ENCODE results near the gene TAS2R1. TPM values are rescaled to one million over a fixed set of nuclear protein-coding genes. Genes with fewer than 3 reads are reported as not detected.

The TAS2R1 gene
- total and polyA plus RNA-seq, 10 donors = 0.17 TPM; not detected in 9

- peaks cover 0 to 7% (median 0%) of the 10 kb centered on the region in 8 donors for H3K9me3 ChIP-seq
- no peak for DNase-seq
- H3K27ac ChIP-seq = no peak overlapping the region
- H3K4me3 ChIP-seq = no peak overlapping the region
- TF ChIP-seq POLR2A (IDR thresholded peaks at IDR 0.05) (no peak), POLR2AphosphoS5 (IDR thresholded peaks at IDR 0.05) (no peak), CTCF (IDR thresholded peaks at IDR 0.05 in 8 of 11, conservative IDR thresholded peaks at IDR 0.05 in 3 of 11) (no peak)
- no peaks in the 10 kb centered on the region for H3K27me3 ChIP-seq (replicated peaks in 1 of 7)
- 60 to 76% (median 69%) methylated on average over 6 of the region's 6 CpGs for WGBS, 5 donors
- intact Hi-C loops (cut with DNase I; ENCODE audit: low total_unique reads) = no loop called here
- no peaks in the 10 kb centered on the region for H3K4me1 ChIP-seq
- no peaks in the 10 kb centered on the region for H3K36me3 ChIP-seq
Observed at GRCh38 chr5:9661316-9662015, 31.3 kb upstream of the TAS2R1 start.

- H3K4me3 ChIP-seq = no peak overlapping the region
- 63 to 81% (median 69%) methylated on average over 2 of the region's 2 CpGs for WGBS, 5 donors
- TF ChIP-seq POLR2A (IDR thresholded peaks at IDR 0.05) (no peak), POLR2AphosphoS5 (IDR thresholded peaks at IDR 0.05) (no peak), CTCF (IDR thresholded peaks at IDR 0.05 in 8 of 11, conservative IDR thresholded peaks at IDR 0.05 in 3 of 11) (no peak)
- intact Hi-C loops (cut with DNase I; ENCODE audit: low total_unique reads) = no loop called here
- DNase-seq = no peak
- no peak overlapping the region for H3K27ac ChIP-seq
- H3K9me3 ChIP-seq = peaks cover 0 to 7% (median 0%) of the 10 kb centered on the region in 8 donors
- no peaks in the 10 kb centered on the region for H3K36me3 ChIP-seq
- H3K27me3 ChIP-seq (replicated peaks in 1 of 7) = no peaks in the 10 kb centered on the region
- H3K4me1 ChIP-seq = no peaks in the 10 kb centered on the region
Observed at GRCh38 chr5:9658706-9659105, 28.6 kb upstream of the TAS2R1 start.

- H3K4me3 ChIP-seq = no peak overlapping the region
- TF ChIP-seq POLR2AphosphoS5 (IDR thresholded peaks at IDR 0.05) (no peak), CTCF (IDR thresholded peaks at IDR 0.05 in 8 of 11, conservative IDR thresholded peaks at IDR 0.05 in 3 of 11) (no peak), POLR2A (IDR thresholded peaks at IDR 0.05) (no peak)
- intact Hi-C loops (cut with DNase I; ENCODE audit: low total_unique reads) = no loop called here
- 72 to 93% (median 76%) methylated on average over 1 of the region's 1 CpG for WGBS, 5 donors
- DNase-seq = no peak
- H3K27me3 ChIP-seq (replicated peaks in 1 of 7) = no peaks in the 10 kb centered on the region
- H3K27ac ChIP-seq = no peak overlapping the region
- no peaks in the 10 kb centered on the region for H3K36me3 ChIP-seq
- peaks cover 0 to 7% (median 0%) of the 10 kb centered on the region in 8 donors for H3K9me3 ChIP-seq
- H3K4me1 ChIP-seq = no peaks in the 10 kb centered on the region
Observed at GRCh38 chr5:9657819-9658218, 27.7 kb upstream of the TAS2R1 start.

GRCh38 chr5:9655641-9656040 lies 25.5 kb upstream of the TAS2R1 start:
- intact Hi-C loops (cut with DNase I; ENCODE audit: low total_unique reads) = no loop called here

More at GRCh38 chr5:9655641-9656040, 25.5 kb upstream of the TAS2R1 start:
- Histone ChIP-seq H3K4me1 (no peaks in the 10 kb centered on the region), H3K9me3 (peaks cover 0 to 11% (median 0%) of the 10 kb centered on the region in 8 donors), H3K4me3 (no peak overlapping the region), H3K27me3 (replicated peaks in 1 of 7) (no peaks in the 10 kb centered on the region), H3K36me3 (no peaks in the 10 kb centered on the region), H3K27ac (no peak overlapping the region)
- no peak for TF ChIP-seq POLR2A (IDR thresholded peaks at IDR 0.05)
- TF ChIP-seq CTCF (IDR thresholded peaks at IDR 0.05 in 8 of 11, conservative IDR thresholded peaks at IDR 0.05 in 3 of 11) = no peak
- TF ChIP-seq POLR2AphosphoS5 (IDR thresholded peaks at IDR 0.05) = no peak
- DNase-seq = no peak
- 63 to 83% (median 68%) methylated on average over 1 of the region's 1 CpG for WGBS, 5 donors
